Thyroid gland (tissue), 4 donors: ENCODE data around the gene WDR7. TPM values are rescaled to one million over a fixed set of nuclear protein-coding genes. Genes with fewer than 3 reads are reported as not detected.

ENCODE experiments used
- DNase-seq, 2 donors: peaks; one replicate each; pipeline ENCODE4 v3.0.0-alpha.2; 2019
- H3K27ac ChIP-seq, 3 donors: fragments of 200-600 bp; sonication (generic); 1 replicate in 2 of 3; 2 replicates in 1 of 3; pipeline ENCODE4 v1.5.1; 2016 to 2019; ENCODE audit warnings: mild to moderate bottlenecking in 1 of 3, moderate library complexity in 1 of 3
- H3K27me3 ChIP-seq: fragments of 200-600 bp; sonication (generic); one replicate; pipeline ENCODE4 v1.5.1; 2019
- H3K36me3 ChIP-seq, 2 donors: fragments of 200-600 bp; sonication (generic); one replicate each; pipeline ENCODE4 v1.5.1; 2016 to 2019
- H3K4me1 ChIP-seq, 2 donors: fragments of 200-600 bp; sonication (generic); one replicate each; pipeline ENCODE4 v1.5.1; 2017 to 2019
- H3K4me3 ChIP-seq, 3 donors: fragments of 200-600 bp; sonication (generic); replicated peaks in 1 of 3; 1 replicate in 2 of 3; 2 replicates in 1 of 3; pipeline ENCODE4 v1.5.1; 2016; ENCODE audit warnings: mild to moderate bottlenecking in 1 of 3
- H3K9me3 ChIP-seq: fragments of 200-600 bp; sonication (generic); one replicate; pipeline ENCODE4 v1.5.1; 2017
- POLR2A ChIP-seq, 2 donors: fragments of 450-650 bp; IDR thresholded peaks; one replicate each; pipeline ENCODE4 v1.6.1; 2017; ENCODE audit warnings: antibody characterized with exemption in 2 of 2, mild to moderate bottlenecking in 2 of 2, moderate library complexity in 1 of 2
- WGBS, 2 donors: methylation state at CpG; one replicate each; pipeline ENCODE4 v1.1.5; 2017; 5-methylcytosine and 5-hydroxymethylcytosine counted together
- intact Hi-C: fragments of 100-400 bp; cut with DNase I; formaldehyde crosslinking; loops from one replicate; pipeline ENCODE4 v1.15.1; 2023
- total RNA-seq, 4 donors: library from RNA; depleted of rRNA; stranded (reverse); fragments of >200 nt; gene quantifications; one replicate each; pipeline ENCODE4 v1.2.3, GENCODE V29; 2016
- TF ChIP-seq, protein P1 (sequence below), 6 experiments: fragments of 200-600 bp in 3 of 6; fragments of 450-650 bp in 3 of 6; sonication (generic) in 3 of 6; IDR thresholded peaks; one replicate each; pipeline ENCODE4 v1.5.1; 2016 to 2019; ENCODE audit warnings: antibody characterized with exemption in 6 of 6, mild to moderate bottlenecking in 2 of 6, inconsistent platforms in 1 of 6, moderate library complexity in 1 of 6

Gene WDR7
- total RNA-seq, 4 donors from 2014 or later, result 42.0 to 88.8 (median 49.6) TPM

DNA sequence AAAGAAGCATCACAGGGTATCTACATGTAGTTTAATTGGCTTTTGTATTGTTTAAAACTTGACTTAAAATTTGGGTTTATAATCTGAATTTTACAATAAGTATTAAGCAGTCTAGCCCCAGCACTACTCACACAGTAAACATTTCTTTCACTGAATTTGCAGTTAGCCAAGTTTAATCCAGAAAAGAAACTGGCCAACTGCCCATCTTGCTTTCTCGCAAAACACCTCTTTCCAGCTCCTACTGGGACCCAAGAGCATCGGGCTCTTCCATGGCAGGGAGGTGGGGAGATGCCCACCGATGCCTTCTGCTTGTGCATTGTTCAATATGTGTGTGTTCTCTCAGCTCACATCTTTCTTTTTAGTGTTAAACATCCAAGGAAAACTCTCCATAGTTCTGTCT, 283.0 kb downstream of the WDR7 start:
- H3K27ac ChIP-seq, result no peak overlapping the region
- no peaks in the 10 kb centered on the region for H3K4me1 ChIP-seq
- 84 to 91% methylated on average over 3 of the region's 3 CpGs for WGBS, 2 donors
- no peak for TF ChIP-seq POLR2A (IDR thresholded peaks at IDR 0.05)
- no peak for DNase-seq
- no peaks in the 10 kb centered on the region for H3K9me3 ChIP-seq
- intact Hi-C loops, result no loop called here
- H3K4me3 ChIP-seq, result no peak overlapping the region
- H3K27me3 ChIP-seq, result no peaks in the 10 kb centered on the region
- H3K36me3 ChIP-seq, result no peaks in the 10 kb centered on the region

DNA sequence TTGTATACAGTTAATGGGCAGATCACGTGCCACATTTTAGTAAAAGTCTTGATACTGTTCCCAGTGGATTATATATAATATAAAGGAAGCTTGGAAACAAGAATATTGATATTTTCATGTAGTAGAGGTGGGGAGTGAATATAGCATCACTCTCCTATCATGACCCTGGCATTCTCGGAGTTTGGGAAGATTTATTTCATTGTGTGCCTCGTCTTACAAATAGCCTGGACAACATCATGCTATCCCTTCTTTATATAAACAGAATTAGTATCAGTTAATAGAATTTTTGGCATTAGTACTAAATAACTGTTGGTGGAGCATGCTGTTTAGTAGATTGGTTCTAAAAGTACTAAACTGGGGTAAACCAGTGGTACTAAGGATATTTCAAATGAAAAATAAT, 283.7 kb downstream of the WDR7 start:
- intact Hi-C loops, result no loop called here
- TF ChIP-seq, protein P1, sequence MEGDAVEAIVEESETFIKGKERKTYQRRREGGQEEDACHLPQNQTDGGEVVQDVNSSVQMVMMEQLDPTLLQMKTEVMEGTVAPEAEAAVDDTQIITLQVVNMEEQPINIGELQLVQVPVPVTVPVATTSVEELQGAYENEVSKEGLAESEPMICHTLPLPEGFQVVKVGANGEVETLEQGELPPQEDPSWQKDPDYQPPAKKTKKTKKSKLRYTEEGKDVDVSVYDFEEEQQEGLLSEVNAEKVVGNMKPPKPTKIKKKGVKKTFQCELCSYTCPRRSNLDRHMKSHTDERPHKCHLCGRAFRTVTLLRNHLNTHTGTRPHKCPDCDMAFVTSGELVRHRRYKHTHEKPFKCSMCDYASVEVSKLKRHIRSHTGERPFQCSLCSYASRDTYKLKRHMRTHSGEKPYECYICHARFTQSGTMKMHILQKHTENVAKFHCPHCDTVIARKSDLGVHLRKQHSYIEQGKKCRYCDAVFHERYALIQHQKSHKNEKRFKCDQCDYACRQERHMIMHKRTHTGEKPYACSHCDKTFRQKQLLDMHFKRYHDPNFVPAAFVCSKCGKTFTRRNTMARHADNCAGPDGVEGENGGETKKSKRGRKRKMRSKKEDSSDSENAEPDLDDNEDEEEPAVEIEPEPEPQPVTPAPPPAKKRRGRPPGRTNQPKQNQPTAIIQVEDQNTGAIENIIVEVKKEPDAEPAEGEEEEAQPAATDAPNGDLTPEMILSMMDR (IDR thresholded peaks at IDR 0.05), result no peak
- no peak for TF ChIP-seq POLR2A (IDR thresholded peaks at IDR 0.05)

DNA sequence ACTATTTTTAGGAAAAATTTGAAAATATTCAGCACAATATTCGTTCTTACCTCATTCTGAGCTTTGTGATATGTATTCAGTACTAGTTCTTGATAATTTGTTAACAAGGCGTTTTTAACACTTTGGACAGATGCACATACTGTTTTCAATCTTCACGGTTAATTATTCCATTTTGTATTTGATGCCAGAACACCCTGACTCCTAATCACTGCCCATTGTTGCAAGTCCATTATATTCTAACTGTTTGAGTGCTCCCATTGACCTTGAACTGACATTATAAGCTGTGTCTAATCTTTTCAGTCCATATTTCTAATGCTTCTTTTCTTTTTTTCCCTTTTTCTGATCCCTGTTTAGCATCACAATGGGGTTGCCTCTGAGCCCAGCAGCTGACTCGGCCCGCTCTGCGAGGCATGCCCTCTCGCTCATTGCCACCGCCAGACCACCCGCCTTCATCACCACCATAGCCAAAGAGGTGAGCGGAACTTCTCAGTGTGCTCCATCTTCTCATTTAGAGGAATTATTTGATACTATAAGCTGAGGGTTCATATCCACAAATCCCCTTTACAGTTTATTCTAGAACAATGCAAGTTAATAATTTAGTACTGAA, 284.4 kb downstream of the WDR7 start:
- Histone ChIP-seq H3K4me3 (no peak overlapping the region), H3K27me3 (no peaks in the 10 kb centered on the region), H3K27ac (no peak overlapping the region), H3K9me3 (no peaks in the 10 kb centered on the region), H3K4me1 (no peaks in the 10 kb centered on the region), H3K36me3 (no peaks in the 10 kb centered on the region)
- 96 to 97% methylated on average over 10 of the region's 10 CpGs for WGBS, 2 donors
- intact Hi-C loops, result no loop called here
- TF ChIP-seq, protein P1 (IDR thresholded peaks at IDR 0.05), result no peak
- no peak for DNase-seq

More for the DNA sequence above, 283.7 kb downstream of the WDR7 start:
- DNase-seq, result no peak
- no peak overlapping the region for H3K4me3 ChIP-seq
- H3K4me1 ChIP-seq, result no peaks in the 10 kb centered on the region
- no peaks in the 10 kb centered on the region for H3K9me3 ChIP-seq
- no peaks in the 10 kb centered on the region for H3K27me3 ChIP-seq
- no peaks in the 10 kb centered on the region for H3K36me3 ChIP-seq
- WGBS, 2 donors, result 91 to 95% methylated on average over 3 of the region's 3 CpGs
- H3K27ac ChIP-seq, result no peak overlapping the region

DNA sequence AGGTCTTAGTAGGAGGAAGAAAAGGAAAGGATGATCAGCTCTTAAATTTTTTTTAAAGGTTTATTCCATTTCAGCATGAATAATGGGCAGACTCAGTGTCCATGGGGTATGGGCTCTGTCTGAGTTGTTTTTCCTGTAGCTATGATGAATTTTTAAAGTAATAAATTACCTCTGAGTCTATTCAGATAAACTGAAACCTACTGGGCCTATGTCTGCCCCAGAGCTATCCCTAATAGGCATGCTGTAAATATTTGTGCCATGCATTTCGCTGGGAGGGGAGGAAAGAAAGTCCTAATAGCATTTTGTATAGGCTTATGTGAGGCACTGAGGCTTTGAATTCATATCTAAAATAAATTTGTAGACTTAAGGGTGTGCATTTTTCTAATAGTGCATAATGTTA, 285.3 kb downstream of the WDR7 start:
- TF ChIP-seq, protein P1 (IDR thresholded peaks at IDR 0.05), result no peak
- TF ChIP-seq POLR2A (IDR thresholded peaks at IDR 0.05), result no peak
- DNase-seq, result no peak
- WGBS, 2 donors, result 93 to 100% methylated on average over 1 of the region's 1 CpG
- Histone ChIP-seq H3K36me3 (no peaks in the 10 kb centered on the region), H3K4me3 (no peak overlapping the region), H3K9me3 (no peaks in the 10 kb centered on the region), H3K27ac (no peak overlapping the region), H3K27me3 (no peaks in the 10 kb centered on the region), H3K4me1 (no peaks in the 10 kb centered on the region)
- intact Hi-C loops, result no loop called here

DNA sequence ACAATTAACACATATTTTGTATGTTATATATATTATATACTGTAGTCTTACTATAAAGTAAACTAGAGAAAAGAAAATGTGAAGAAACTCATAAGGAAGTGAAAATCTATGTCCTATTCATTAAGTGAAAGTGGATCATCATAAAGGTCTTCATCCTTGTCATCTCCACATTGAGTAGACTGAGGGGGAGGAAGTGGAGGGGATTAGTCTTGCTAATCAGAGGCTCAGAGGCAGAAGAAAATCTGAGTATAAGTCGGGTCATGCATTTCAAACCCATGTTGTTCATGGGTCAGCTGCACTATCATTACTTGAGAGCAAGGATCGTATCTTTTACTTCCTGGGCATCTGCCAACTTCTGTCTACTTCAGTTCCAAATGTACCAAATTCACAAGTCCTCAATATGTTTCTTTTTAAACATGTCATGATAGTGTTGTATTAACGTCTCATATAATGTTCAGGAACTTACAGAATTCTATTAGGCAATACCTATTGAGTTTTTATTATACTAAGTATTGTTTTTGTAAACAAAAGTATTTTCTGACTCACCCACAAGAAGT, 286.8 kb downstream of the WDR7 start:
- Histone ChIP-seq H3K27me3 (no peaks in the 10 kb centered on the region), H3K4me1 (no peaks in the 10 kb centered on the region), H3K9me3 (no peaks in the 10 kb centered on the region), H3K27ac (no peak overlapping the region), H3K36me3 (no peaks in the 10 kb centered on the region), H3K4me3 (no peak overlapping the region)
- TF ChIP-seq, protein P1 (IDR thresholded peaks at IDR 0.05), result no peak
- TF ChIP-seq POLR2A (IDR thresholded peaks at IDR 0.05), result no peak
- intact Hi-C loops, result no loop called here
- no peak for DNase-seq
- WGBS, 2 donors, result 72 to 79% methylated on average over 3 of the region's 3 CpGs
